Fibroblast of the aortic adventitia (primary cell): ENCODE results near the gene SNX25. TPM values are rescaled to one million over a fixed set of nuclear protein-coding genes. Genes with fewer than 3 reads are reported as not detected.

Experiments used
- DNase-seq: peaks from one replicate; pipeline ENCODE4 v3.0.0-alpha.2; 2010; ENCODE audit warnings: low read depth
- H3K4me3 ChIP-seq: 2 replicates; pipeline ENCODE4 v1.5.1; 2011; ENCODE audit warnings: low read depth, mild to moderate bottlenecking, control low read depth, low read length, moderate library complexity
- CTCF ChIP-seq: IDR thresholded peaks from 2 replicates; pipeline ENCODE4 v1.5.1; 2011; ENCODE audit warnings: mild to moderate bottlenecking, low read length, control low read depth, inconsistent platforms; ENCODE audit not compliant: insufficient read depth
- total RNA-seq: library from RNA; depleted of rRNA; stranded (reverse); fragments of >200 nt; gene quantifications from 2 replicates; pipeline ENCODE4 v1.2.3, GENCODE V29; 2012; ENCODE audit warnings: low replicate concordance

Gene SNX25
- total RNA-seq, 1 donor = 27.5 TPM

DNA sequence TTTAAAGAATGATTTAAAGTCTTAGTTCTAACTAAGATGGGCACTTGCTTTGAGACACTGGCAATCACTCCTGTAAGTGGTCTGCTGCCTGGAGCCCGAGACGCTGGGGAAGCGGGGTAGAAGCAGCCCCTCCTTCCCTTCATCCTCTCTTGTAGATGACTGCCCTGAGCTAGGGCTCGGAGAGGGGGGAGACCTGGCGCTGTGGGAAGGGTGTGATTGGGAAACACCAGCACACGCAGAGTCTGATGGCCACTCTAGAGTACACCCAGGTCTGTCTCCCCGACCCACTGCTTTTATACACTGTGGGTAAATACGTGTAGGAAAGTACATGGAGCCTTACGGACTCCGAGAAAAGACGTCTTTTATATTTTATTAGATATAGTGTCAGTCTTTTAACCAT lies 162.3 kb downstream of the SNX25 start:
- DNase-seq = no peak
- TF ChIP-seq CTCF = no peak
- no peak overlapping the region for H3K4me3 ChIP-seq

GRCh38 chr4:185374027-185374426 lies 164.6 kb downstream of the SNX25 start:
- no peak for DNase-seq
- no peak overlapping the region for H3K4me3 ChIP-seq
- no peak for TF ChIP-seq CTCF

DNA sequence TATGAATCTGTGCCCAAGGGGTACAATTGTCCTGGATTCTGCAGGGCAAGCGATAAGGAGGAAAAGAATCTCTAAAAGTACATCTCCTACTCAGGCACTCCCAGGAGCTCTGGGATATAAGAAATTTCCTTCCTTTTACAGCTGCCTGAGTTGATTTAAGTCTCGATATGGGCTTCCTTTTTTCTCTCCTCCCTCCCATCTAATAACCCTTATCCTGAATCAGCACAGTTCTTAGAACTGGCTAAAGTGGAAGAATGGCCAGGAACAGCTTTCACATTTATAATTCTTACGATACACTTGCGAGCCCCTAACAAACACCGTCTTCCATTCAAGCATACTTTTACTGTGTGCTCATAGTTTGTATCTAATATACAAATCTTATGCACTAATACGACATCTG lies 165.2 kb downstream of the SNX25 start:
- no peak for DNase-seq
- H3K4me3 ChIP-seq = no peak overlapping the region
- TF ChIP-seq CTCF = no peak

- DNase-seq = no peak
- no peak for TF ChIP-seq CTCF
- no peak overlapping the region for H3K4me3 ChIP-seq
Measured at GRCh38 chr4:185378264-185378663, 168.9 kb downstream of the SNX25 start.

DNA sequence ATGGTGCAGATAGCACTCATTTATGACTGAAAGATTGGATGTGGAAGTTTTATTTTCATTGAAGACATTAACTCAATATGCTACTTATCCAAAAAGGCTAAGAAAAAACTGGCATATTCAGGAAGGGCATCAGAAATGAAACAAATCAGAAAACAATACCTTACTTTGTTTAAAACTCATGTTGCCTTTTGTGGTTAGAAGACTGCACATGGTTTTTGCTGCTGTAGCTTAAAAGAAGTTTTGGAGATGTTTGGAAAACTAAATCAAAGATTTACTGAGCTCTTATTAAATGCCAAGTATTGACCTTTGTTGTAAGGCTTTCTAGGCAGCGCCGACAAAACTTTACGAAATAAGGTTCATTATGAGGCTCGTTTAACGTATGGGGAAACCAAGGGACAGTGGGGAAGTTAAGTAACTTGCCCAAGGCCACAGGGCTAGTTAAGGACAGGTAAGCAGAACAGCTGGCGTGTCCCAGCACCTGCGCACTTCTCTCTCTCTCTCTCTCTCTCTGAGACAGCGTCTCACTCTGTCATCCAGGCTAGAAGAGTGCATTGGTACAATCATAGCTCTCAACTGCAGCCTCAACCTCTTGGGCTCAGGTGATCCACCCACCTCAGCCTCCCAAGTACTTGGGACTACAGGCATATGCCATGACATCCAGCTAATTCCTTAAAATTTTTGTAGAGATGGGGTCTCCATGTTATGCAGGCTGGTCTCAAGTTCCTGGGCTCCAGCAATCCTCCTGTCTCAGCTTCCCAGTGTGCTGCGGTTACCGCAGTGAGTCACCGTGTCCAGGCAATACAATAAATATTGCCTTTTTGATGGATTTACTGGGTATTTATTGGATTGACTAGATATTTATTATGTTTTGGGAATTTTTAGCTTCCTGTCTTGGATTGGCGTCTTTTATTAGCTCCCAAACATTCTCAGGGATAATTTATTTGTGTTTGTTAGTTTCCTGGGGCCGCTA lies 170.2 kb downstream of the SNX25 start:
- no peak for DNase-seq
- H3K4me3 ChIP-seq = no peak overlapping the region
- TF ChIP-seq CTCF = no peak

DNA sequence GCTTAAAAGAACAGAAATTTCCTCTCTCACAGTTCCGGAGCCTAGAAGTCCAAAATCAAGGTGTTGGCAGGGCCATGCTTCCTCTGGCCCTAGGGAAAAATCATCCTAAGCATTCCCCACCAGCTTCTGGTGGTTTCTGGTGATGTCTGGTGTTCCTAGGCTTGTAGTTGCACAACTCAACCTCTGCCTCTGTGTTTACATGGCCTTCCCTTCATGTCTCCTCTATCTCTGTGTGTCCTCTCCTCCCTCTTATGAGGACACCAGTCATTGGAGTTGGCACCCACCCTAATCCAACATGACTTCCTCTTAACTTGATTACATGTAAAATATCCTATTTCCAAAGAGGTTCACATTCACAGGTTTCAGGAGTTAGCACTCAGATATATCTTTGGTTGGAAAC lies 170.9 kb downstream of the SNX25 start:
- DNase-seq = no peak
- no peak overlapping the region for H3K4me3 ChIP-seq
- no peak for TF ChIP-seq CTCF
